RWPE1 (cell line): ENCODE measurements around the gene PML.

Experiments used
- CTCF ChIA-PET: fragments of 350-600 bp; sonication (Branson Sonifier 250); formaldehyde crosslinking; extraction: SDS; loops from one replicate; lab custom pipeline; 2021; lab: Yijun Ruan, JAX
- POLR2A ChIA-PET: fragments of 400-600 bp; formaldehyde crosslinking; extraction: SDS; loops from one replicate; lab custom pipeline; 2020; ENCODE audit warnings: antibody characterized with exemption; ENCODE audit not compliant: low non-redundant PET; lab: Yijun Ruan, JAX
- DNase-seq: peaks from one replicate; pipeline ENCODE4 v3.0.0; 2012; ENCODE audit warnings: low spot score
- H3K27ac ChIP-seq: fragments of 450-650 bp; 2 replicates; pipeline ENCODE4 v1.5.1; 2017
- TF ChIP-seq, protein P1 (sequence below): fragments of 450-650 bp; conservative IDR thresholded peaks from 2 replicates; pipeline ENCODE4 v1.5.1; 2017; ENCODE audit warnings: low read depth, mild to moderate bottlenecking

The PML gene

DNA sequence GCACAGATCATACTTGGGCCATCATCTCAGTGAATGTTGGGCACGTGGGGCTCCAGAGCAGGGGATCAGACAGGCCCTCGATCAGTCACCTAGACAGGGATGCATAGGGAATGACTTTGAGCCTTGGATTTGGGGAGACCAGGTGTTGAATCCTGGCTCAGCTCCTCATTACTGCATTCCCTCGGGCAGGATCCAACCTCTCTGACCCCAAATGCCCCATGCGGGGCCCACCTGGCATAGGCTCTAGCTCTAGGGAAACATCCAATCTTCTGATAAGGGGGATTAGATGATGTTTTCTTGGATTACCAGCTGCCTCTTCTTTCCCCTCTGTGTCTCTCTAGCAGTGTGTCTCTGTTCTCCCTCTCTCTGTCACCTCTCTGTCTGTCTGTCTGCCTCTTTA, 45.5 kb upstream of the PML start:
- TF ChIP-seq, protein P1, sequence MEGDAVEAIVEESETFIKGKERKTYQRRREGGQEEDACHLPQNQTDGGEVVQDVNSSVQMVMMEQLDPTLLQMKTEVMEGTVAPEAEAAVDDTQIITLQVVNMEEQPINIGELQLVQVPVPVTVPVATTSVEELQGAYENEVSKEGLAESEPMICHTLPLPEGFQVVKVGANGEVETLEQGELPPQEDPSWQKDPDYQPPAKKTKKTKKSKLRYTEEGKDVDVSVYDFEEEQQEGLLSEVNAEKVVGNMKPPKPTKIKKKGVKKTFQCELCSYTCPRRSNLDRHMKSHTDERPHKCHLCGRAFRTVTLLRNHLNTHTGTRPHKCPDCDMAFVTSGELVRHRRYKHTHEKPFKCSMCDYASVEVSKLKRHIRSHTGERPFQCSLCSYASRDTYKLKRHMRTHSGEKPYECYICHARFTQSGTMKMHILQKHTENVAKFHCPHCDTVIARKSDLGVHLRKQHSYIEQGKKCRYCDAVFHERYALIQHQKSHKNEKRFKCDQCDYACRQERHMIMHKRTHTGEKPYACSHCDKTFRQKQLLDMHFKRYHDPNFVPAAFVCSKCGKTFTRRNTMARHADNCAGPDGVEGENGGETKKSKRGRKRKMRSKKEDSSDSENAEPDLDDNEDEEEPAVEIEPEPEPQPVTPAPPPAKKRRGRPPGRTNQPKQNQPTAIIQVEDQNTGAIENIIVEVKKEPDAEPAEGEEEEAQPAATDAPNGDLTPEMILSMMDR = no peak
- H3K27ac ChIP-seq = no peak overlapping the region
- no peak for DNase-seq
- ChIA-PET CTCF (no interaction called here), POLR2A (no interaction called here)

DNA sequence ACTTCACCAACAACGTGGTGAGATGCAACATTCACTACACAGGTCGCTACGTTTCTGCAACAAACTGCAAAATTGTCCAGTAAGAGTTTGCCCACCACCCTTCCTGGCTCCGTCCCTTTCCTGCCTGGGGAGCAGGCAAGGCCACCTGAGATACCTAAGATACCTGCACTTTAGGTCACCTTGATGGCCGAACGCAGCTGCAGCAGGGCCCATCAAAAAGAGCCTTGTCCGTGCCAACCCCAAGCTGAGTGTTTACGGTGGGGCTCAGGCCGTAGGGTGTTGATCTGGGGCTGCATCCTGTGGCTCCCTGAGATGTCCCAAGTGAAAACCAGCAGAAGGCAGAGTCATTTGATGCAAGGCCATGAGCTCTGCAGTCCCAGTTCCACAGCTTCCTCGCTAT, 45.0 kb upstream of the PML start:
- POLR2A ChIA-PET = no interaction called here
- H3K27ac ChIP-seq = no peak overlapping the region
- TF ChIP-seq, protein P1 = no peak
- DNase-seq = no peak
- CTCF ChIA-PET = no interaction called here

DNA sequence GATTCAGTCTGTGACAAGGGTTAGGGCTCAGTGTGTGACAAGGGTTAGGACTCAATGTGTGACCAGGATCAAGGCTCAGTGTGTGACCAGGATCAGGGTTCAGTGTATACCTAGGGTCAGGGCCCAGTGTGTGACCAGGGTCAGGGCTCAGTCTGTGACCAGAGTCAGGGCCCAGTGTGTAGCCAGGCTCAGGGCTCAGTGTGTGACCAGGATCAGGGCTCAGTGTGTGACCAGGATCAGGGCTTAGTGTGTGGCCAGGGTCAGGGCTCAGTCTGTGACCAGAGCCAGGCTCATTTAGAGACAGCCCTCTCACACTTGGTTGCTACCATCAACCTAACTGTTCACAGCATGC, 44.1 kb upstream of the PML start:
- CTCF ChIA-PET = interaction anchor here (0.6 to 2.3 kb wide), 7 partner anchors 11 to 371 kb away, joined by 3 to 6 read pairs (median 3); no protein-coding TSS in a partner anchor
- POLR2A ChIA-PET = no interaction called here
- DNase-seq = no peak
- TF ChIP-seq, protein P1 = no peak
- peak overlapping the region; percentile 38 for H3K27ac ChIP-seq

DNA sequence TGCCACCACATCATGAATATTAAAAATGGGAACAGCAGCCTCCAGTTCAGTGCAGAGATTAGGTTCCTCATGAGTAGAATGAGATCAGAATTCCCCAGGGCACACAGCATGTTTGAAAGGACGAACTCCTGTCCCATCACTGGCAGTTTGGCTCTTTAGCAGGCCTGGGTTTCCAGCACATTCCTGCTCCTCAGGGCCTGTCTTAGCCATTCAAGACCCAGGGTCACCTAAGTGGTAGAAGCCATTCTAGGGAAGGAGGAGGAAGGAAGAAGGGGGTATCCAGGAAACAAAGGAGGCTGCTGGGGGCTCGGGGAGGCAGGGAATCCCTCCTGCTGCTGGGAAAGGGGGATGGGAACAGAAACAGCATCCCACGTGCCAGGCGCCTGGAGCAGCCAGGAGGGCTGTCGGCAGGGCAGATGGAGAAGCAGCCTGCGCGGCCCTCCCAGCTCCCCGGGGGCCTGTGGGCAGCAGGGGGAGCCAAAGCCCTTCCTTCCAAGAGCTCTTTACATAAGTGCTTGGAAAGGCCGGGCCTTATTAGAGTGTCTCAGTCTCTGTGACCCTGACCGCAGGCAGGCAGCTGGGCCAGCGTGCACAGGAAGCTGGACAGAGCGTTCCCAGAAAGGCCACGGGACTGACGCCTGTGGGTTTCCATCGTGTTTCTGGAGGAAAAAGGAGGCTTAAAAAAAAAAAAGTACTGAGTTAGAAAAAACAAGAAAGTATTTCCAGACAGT, 43.5 kb upstream of the PML start:
- POLR2A ChIA-PET = no interaction called here
- TF ChIP-seq, protein P1 = peak; percentile 90
- H3K27ac ChIP-seq = peak overlapping the region; percentile 38
- CTCF ChIA-PET = interaction anchor here (0.6 to 2.3 kb wide), 12 partner anchors 9 to 371 kb away, joined by 3 to 6 read pairs (median 3); no protein-coding TSS in a partner anchor
- DNase-seq = peak; percentile 82

DNA sequence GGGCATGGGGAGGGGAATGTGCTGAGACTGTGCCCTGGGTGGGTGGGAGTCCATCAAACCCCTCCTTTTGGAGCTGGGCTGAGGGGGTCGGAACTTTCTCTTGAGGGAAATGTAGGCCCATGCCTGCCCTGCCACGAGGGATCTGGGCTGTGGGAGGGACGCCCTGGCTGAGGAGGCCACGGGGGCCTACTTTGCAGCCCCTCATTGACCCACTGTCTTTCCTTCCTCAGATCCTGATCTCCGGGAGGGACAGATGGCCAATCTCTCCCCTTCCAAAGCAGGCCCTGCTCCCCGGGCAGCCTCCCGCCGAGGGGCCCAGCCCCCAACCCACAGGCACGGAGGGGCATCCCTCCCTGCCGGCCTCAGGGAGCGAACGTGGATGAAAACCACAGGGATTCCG, 42.9 kb upstream of the PML start:
- TF ChIP-seq, protein P1 = no peak
- H3K27ac ChIP-seq = peak overlapping the region; percentile 38
- DNase-seq = no peak
- ChIA-PET POLR2A (no interaction called here), CTCF (interaction anchor here (0.6 to 2.3 kb wide), 12 partner anchors 8 to 370 kb away, joined by 3 to 6 read pairs (median 3); no protein-coding TSS in a partner anchor)

DNA sequence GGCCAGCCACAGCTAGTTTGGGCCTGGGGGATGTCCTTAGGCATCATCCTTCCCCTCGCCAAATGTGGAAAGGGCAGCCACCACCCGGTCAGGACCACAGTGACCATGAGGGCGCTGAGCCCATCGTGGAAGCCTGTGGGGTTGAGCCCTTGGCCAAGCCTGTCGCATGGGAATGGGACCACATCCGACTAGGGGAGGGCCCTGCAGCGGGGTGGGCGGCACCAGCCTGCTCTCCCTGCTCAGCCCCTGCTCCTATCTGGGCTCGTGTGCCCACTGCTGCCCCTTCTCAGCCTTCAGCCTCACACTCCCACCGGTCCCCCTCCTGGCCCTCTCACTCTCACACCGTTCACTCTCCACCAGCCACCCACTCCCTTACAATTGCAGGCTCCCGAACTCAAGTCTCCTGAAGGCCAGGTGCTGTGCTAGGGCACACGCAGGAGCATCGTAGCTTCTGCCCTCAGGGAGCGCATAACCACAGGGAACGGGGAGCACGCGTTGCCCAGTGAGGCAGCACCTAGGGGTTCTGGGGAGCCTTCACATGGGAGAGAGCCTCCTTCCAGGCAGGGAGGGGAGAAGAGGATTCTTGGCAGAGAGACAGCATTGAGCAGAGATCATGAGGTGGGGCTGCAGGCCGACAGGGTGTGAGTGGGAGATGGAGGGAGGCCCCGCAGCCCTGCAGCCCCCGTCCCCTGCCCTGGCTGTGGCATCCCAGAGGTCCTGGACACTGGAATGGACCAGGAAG, 42.2 kb upstream of the PML start:
- ChIA-PET CTCF (interaction anchor here (0.9 to 2.3 kb wide), 2 partner anchors 13 to 20 kb away, joined by 3 to 6 read pairs; no protein-coding TSS in a partner anchor), POLR2A (no interaction called here)
- DNase-seq = no peak
- TF ChIP-seq, protein P1 = no peak
- no peak overlapping the region for H3K27ac ChIP-seq
